Memory B cell (primary cell): ENCODE data around the gene GRB2.
"Not testable (repeated sequence)": the region's sequence is repeated elsewhere in the genome, so short reads cannot be mapped to it uniquely, and the experiment has no call there.

Source experiments
- ATAC-seq: fragments of 150-1000 bp; cut with Tn5 transposase; 2 replicates; pipeline ENCODE4 v1.10.0; 2021; ENCODE audit warnings: low read depth, mild to moderate bottlenecking, moderate library complexity
- DNase-seq, 2 donors: peaks; one replicate each; pipeline ENCODE4 v3.0.0; 2022; ENCODE audit warnings: low spot score in 2 of 2
- H3K27ac Mint-ChIP-seq: one replicate; pipeline ENCODE4 v1.8.0; 2022; ENCODE audit warnings: mild to moderate bottlenecking, moderate library complexity, mixed read lengths
- H3K27me3 Mint-ChIP-seq: one replicate; pipeline ENCODE4 v1.8.0; 2022; ENCODE audit warnings: mixed read lengths
- H3K36me3 Mint-ChIP-seq: one replicate; pipeline ENCODE4 v1.8.0; 2022; ENCODE audit warnings: mild to moderate bottlenecking, mixed read lengths
- H3K4me1 Mint-ChIP-seq: one replicate; pipeline ENCODE4 v1.8.0; 2022; ENCODE audit warnings: mixed read lengths
- H3K4me3 Mint-ChIP-seq: one replicate; pipeline ENCODE4 v1.8.0; 2022; ENCODE audit warnings: mild to moderate bottlenecking, moderate library complexity, mixed read lengths
- H3K9me3 Mint-ChIP-seq: one replicate; pipeline ENCODE4 v1.8.0; 2022; ENCODE audit warnings: mixed read lengths

Gene GRB2

GRCh38 chr17:75300280-75300679 lies 105.2 kb downstream of the GRB2 start:
- DNase-seq: no peak
- Mint-ChIP-seq H3K9me3 (no peaks in the 10 kb centered on the region), H3K4me1 (peaks cover 13% of the 10 kb centered on the region), H3K4me3 (no peak overlapping the region), H3K27me3 (no peaks in the 10 kb centered on the region), H3K36me3 (no peaks in the 10 kb centered on the region), H3K27ac (no peak overlapping the region)
- no peak for ATAC-seq

- Mint-ChIP-seq H3K27me3 (no peaks in the 10 kb centered on the region), H3K36me3 (peaks cover 2% of the 10 kb centered on the region), H3K9me3 (no peaks in the 10 kb centered on the region), H3K4me1 (peaks cover 12% of the 10 kb centered on the region), H3K27ac (peak overlapping the region; percentile 98), H3K4me3 (peak overlapping the region; percentile 54)
- peak; percentile 57 to 75 for DNase-seq
- peak; percentile 74 for ATAC-seq
Observed at GRCh38 chr17:75295201-75296158, 110.0 kb downstream of the GRB2 start.

GRCh38 chr17:75292810-75293448 lies 112.5 kb downstream of the GRB2 start:
- not testable (repeated sequence) for H3K36me3 Mint-ChIP-seq, H3K4me3 Mint-ChIP-seq, DNase-seq, H3K27me3 Mint-ChIP-seq, ATAC-seq, H3K9me3 Mint-ChIP-seq
- H3K27ac Mint-ChIP-seq: peak overlapping the region; percentile 98
- peaks cover 18% of the 10 kb centered on the region for H3K4me1 Mint-ChIP-seq

- DNase-seq (peak; percentile 55 to 67), ATAC-seq (peak; percentile 51)
- Mint-ChIP-seq H3K4me3 (peak overlapping the region; percentile 98), H3K27ac (peak overlapping the region; percentile 98), H3K9me3 (no peaks in the 10 kb centered on the region), H3K27me3 (no peaks in the 10 kb centered on the region), H3K36me3 (peaks cover 4% of the 10 kb centered on the region), H3K4me1 (peaks cover 8% of the 10 kb centered on the region)
Observed at GRCh38 chr17:75289832-75290337, 115.6 kb downstream of the GRB2 start.

- DNase-seq: peak; percentile 89 to 90
- H3K4me3 Mint-ChIP-seq: peak within 1 kb of the TSS; percentile 98
- H3K27me3 Mint-ChIP-seq: no peaks in the 10 kb centered on the region
- H3K36me3 Mint-ChIP-seq: peaks cover 4% of the 10 kb centered on the region
- peak within 1 kb of the TSS; percentile 98 for H3K27ac Mint-ChIP-seq
- H3K4me1 Mint-ChIP-seq: peaks cover 8% of the 10 kb centered on the region
- H3K9me3 Mint-ChIP-seq: no peaks in the 10 kb centered on the region
- peak; percentile 84 for ATAC-seq
Observed at GRCh38 chr17:75289115-75289831, 116.2 kb downstream of the GRB2 start, which contains the start of gene SLC25A19. Gene SLC25A19 (minus strand): TSS chr17:75289433. CDS start chr17:75286764, 2,669 bp downstream.

GRCh38 chr17:75288770-75289114 lies 116.7 kb downstream of the GRB2 start:
- Mint-ChIP-seq H3K9me3 (no peaks in the 10 kb centered on the region), H3K27me3 (no peaks in the 10 kb centered on the region), H3K4me3 (peak overlapping the region; percentile 98), H3K27ac (peak overlapping the region; percentile 98), H3K36me3 (peaks cover 4% of the 10 kb centered on the region), H3K4me1 (peaks cover 8% of the 10 kb centered on the region)
- DNase-seq (no peak), ATAC-seq (peak; percentile 13)

- H3K36me3 Mint-ChIP-seq: peaks cover 7% of the 10 kb centered on the region
- H3K4me3 Mint-ChIP-seq: peak overlapping the region; percentile 98
- H3K27ac Mint-ChIP-seq: peak overlapping the region; percentile 98
- DNase-seq (no peak), ATAC-seq (no peak)
- no peaks in the 10 kb centered on the region for H3K27me3 Mint-ChIP-seq
- H3K4me1 Mint-ChIP-seq: peaks cover 8% of the 10 kb centered on the region
- no peaks in the 10 kb centered on the region for H3K9me3 Mint-ChIP-seq
Observed at GRCh38 chr17:75288359-75288758, 117.1 kb downstream of the GRB2 start.

GRCh38 chr17:75287221-75287620 lies 118.3 kb downstream of the GRB2 start:
- Mint-ChIP-seq H3K27me3 (no peaks in the 10 kb centered on the region), H3K27ac (peak overlapping the region; percentile 24), H3K4me1 (peaks cover 8% of the 10 kb centered on the region), H3K9me3 (no peaks in the 10 kb centered on the region), H3K36me3 (peaks cover 9% of the 10 kb centered on the region), H3K4me3 (no peak overlapping the region)
- DNase-seq (no peak), ATAC-seq (no peak)

- no peak overlapping the region for H3K27ac Mint-ChIP-seq
- H3K36me3 Mint-ChIP-seq: peaks cover 15% of the 10 kb centered on the region
- ATAC-seq (no peak), DNase-seq (no peak)
- H3K4me3 Mint-ChIP-seq: no peak overlapping the region
- peaks cover 5% of the 10 kb centered on the region for H3K4me1 Mint-ChIP-seq
- H3K9me3 Mint-ChIP-seq: no peaks in the 10 kb centered on the region
- no peaks in the 10 kb centered on the region for H3K27me3 Mint-ChIP-seq
Observed at GRCh38 chr17:75285123-75285522, 120.4 kb downstream of the GRB2 start.

- H3K9me3 Mint-ChIP-seq, ATAC-seq, H3K4me1 Mint-ChIP-seq, DNase-seq, H3K27me3 Mint-ChIP-seq, H3K4me3 Mint-ChIP-seq, H3K27ac Mint-ChIP-seq: not testable (repeated sequence)
- H3K36me3 Mint-ChIP-seq: peaks cover 14% of the 10 kb centered on the region
Observed at GRCh38 chr17:75280189-75280588, 125.3 kb downstream of the GRB2 start.

GRCh38 chr17:75277664-75278071 lies 127.8 kb downstream of the GRB2 start:
- ATAC-seq (no peak), DNase-seq (no peak)
- Mint-ChIP-seq H3K27ac (no peak overlapping the region), H3K9me3 (no peaks in the 10 kb centered on the region), H3K36me3 (peaks cover 12% of the 10 kb centered on the region), H3K4me3 (no peak overlapping the region), H3K4me1 (peaks cover 6% of the 10 kb centered on the region), H3K27me3 (no peaks in the 10 kb centered on the region)

GRCh38 chr17:75273977-75274708 lies 131.3 kb downstream of the GRB2 start:
- Mint-ChIP-seq H3K36me3 (peaks cover 6% of the 10 kb centered on the region), H3K9me3 (no peaks in the 10 kb centered on the region), H3K4me1 (peaks cover 19% of the 10 kb centered on the region), H3K4me3 (no peak overlapping the region), H3K27me3 (no peaks in the 10 kb centered on the region), H3K27ac (no peak overlapping the region)
- DNase-seq (no peak), ATAC-seq (no peak)

- Mint-ChIP-seq H3K27ac (no peak overlapping the region), H3K4me3 (peak overlapping the region; percentile 84), H3K36me3 (peaks cover 3% of the 10 kb centered on the region), H3K4me1 (peaks cover 25% of the 10 kb centered on the region), H3K9me3 (no peaks in the 10 kb centered on the region), H3K27me3 (no peaks in the 10 kb centered on the region)
- no peak for ATAC-seq
- no peak for DNase-seq
Observed at GRCh38 chr17:75272848-75273184, 132.7 kb downstream of the GRB2 start.
